ENCODE data around the gene ULBP2.
"Not testable (repeated sequence)": the region's sequence is repeated elsewhere in the genome, so short reads cannot be mapped to it uniquely, and the experiment has no call there.

GRCh38 chr6:149953390-149953789 lies 11.6 kb downstream of the ULBP2 start:
- not testable (repeated sequence) for TF ChIP-seq CTCF, POLR2A, POLR2AphosphoS5 (IDR thresholded peaks at IDR 0.05)

Data from gastroesophageal sphincter (tissue), 3 donors.